Neural cell (in vitro differentiated cells): ENCODE data around the gene CCKAR. TPM values are rescaled to one million over a fixed set of nuclear protein-coding genes. Genes with fewer than 3 reads are reported as not detected.

Source experiments
- H2AFZ ChIP-seq: fragments of 200-600, 300-800 bp; sonication (generic), shearing (Covaris generic); 2 replicates; pipeline ENCODE4 v1.6.0; 2014; ENCODE audit warnings: low read depth, mild to moderate bottlenecking, antibody characterized with exemption, low read length, moderate library complexity
- H3F3A ChIP-seq: fragments of 200-600 bp; shearing (Covaris generic); 2 replicates; pipeline ENCODE4 v1.6.1; 2016; ENCODE audit warnings: mild to moderate bottlenecking, moderate library complexity, mixed read lengths, antibody characterized with exemption, low read length; ENCODE audit not compliant: insufficient read depth, poor library complexity, severe bottlenecking
- H3K27ac ChIP-seq: fragments of 200-600, 300-800 bp; sonication (generic), shearing (Covaris generic); 2 replicates; pipeline ENCODE4 v1.5.1; 2014; ENCODE audit warnings: mild to moderate bottlenecking, low read length, moderate library complexity
- H3K27me3 ChIP-seq: fragments of 300-800, 200-600 bp; sonication (generic), shearing (Covaris generic); 2 replicates; pipeline ENCODE4 v1.6.0; 2014; ENCODE audit warnings: mild to moderate bottlenecking, low read depth, low read length, moderate library complexity; ENCODE audit not compliant: insufficient read depth
- H3K36me3 ChIP-seq: fragments of 300-800, 200-600 bp; sonication (generic), shearing (Covaris generic); 2 replicates; pipeline ENCODE4 v1.5.1; 2014; ENCODE audit warnings: mild to moderate bottlenecking, antibody characterized with exemption, low read length, moderate library complexity; ENCODE audit not compliant: insufficient read depth
- H3K4me2 ChIP-seq: fragments of 300-800, 200-600 bp; sonication (generic), shearing (Covaris generic); 2 replicates; pipeline ENCODE4 v1.6.0; 2014; ENCODE audit warnings: mild to moderate bottlenecking, low read length
- H3K4me3 ChIP-seq: fragments of 300-800, 200-600 bp; sonication (generic), shearing (Covaris generic); 2 replicates; pipeline ENCODE4 v1.5.1; 2014; ENCODE audit warnings: mild to moderate bottlenecking, low read length, moderate library complexity
- H3K79me2 ChIP-seq: fragments of 200-600 bp; shearing (Covaris generic); replicated peaks from 2 replicates; pipeline ENCODE4 v1.6.0; 2014; ENCODE audit warnings: mild to moderate bottlenecking, low read length, moderate library complexity; ENCODE audit not compliant: insufficient read depth
- H3K9ac ChIP-seq: fragments of 300-800, 200-600 bp; sonication (generic), shearing (Covaris generic); 2 replicates; pipeline ENCODE4 v1.6.1; 2016; ENCODE audit warnings: mild to moderate bottlenecking, low read length, mixed read lengths
- H3K9me2 ChIP-seq: fragments of 200-600 bp; shearing (Covaris generic); 2 replicates; pipeline ENCODE4 v1.6.1; 2016; ENCODE audit warnings: mild to moderate bottlenecking, low read length, mixed read lengths; ENCODE audit not compliant: insufficient read depth
- H3K9me3 ChIP-seq: fragments of 200-600, 300-800 bp; sonication (generic), shearing (Covaris generic); 2 replicates; pipeline ENCODE4 v1.6.1; 2016; ENCODE audit warnings: mild to moderate bottlenecking, mixed run types, low read length, moderate library complexity, mixed read lengths
- H4K20me1 ChIP-seq: fragments of 200-600 bp; shearing (Covaris generic); 2 replicates; pipeline ENCODE4 v1.6.1; 2016; ENCODE audit warnings: mild to moderate bottlenecking, mixed run types; ENCODE audit not compliant: insufficient read depth
- EP300 ChIP-seq: fragments of 450-650 bp; conservative IDR thresholded peaks from 2 replicates; pipeline ENCODE4 v1.6.1; 2014; ENCODE audit warnings: antibody characterized with exemption, mild to moderate bottlenecking, moderate library complexity; ENCODE audit not compliant: poor library complexity, severe bottlenecking
- EZH2 ChIP-seq: fragments of 200-600, 300-800 bp; shearing (Covaris generic), sonication (generic); IDR thresholded peaks from 2 replicates; pipeline ENCODE4 v1.6.1; 2014; ENCODE audit warnings: antibody characterized with exemption, low read length, borderline replicate concordance, mild to moderate bottlenecking; ENCODE audit not compliant: insufficient read depth, poor library complexity, severe bottlenecking
- MXI1 ChIP-seq: fragments of 450-650 bp; conservative IDR thresholded peaks from 2 replicates; pipeline ENCODE4 v1.6.1; 2014; ENCODE audit warnings: antibody characterized with exemption, mild to moderate bottlenecking; ENCODE audit not compliant: poor library complexity, severe bottlenecking
- POLR2AphosphoS5 ChIP-seq: IDR thresholded peaks from 2 replicates; pipeline ENCODE4 v1.6.1; 2012
- RAD21 ChIP-seq: fragments of 450-650 bp; conservative IDR thresholded peaks from 2 replicates; pipeline ENCODE4 v1.6.1; 2014; ENCODE audit warnings: antibody characterized with exemption, mild to moderate bottlenecking, moderate library complexity
- SMC3 ChIP-seq: fragments of 450-650 bp; conservative IDR thresholded peaks from 2 replicates; pipeline ENCODE4 v1.6.1; 2014; ENCODE audit warnings: antibody characterized with exemption, mild to moderate bottlenecking, moderate library complexity; ENCODE audit not compliant: poor library complexity
- TAF1 ChIP-seq: IDR thresholded peaks from 2 replicates; pipeline ENCODE4 v1.6.1; 2012; ENCODE audit warnings: low read depth
- polyA plus RNA-seq: library from polyadenylated mRNA; depleted of rRNA; stranded (reverse); fragments of >200 nt; gene quantifications from 2 replicates; pipeline ENCODE4 v1.2.3, GENCODE V29; 2014
- TF ChIP-seq, protein P1 (sequence below): IDR thresholded peaks from 2 replicates; pipeline ENCODE4 v1.6.1; 2012; ENCODE audit warnings: borderline replicate concordance
- TF ChIP-seq, protein P2 (sequence below): fragments of 450-650 bp; IDR thresholded peaks from 2 replicates; pipeline ENCODE4 v1.5.1; 2014; ENCODE audit warnings: antibody characterized with exemption, mild to moderate bottlenecking, moderate library complexity; ENCODE audit not compliant: poor library complexity, severe bottlenecking

Gene CCKAR
- polyA plus RNA-seq, 1 donor from 2014 or later, result not detected

DNA sequence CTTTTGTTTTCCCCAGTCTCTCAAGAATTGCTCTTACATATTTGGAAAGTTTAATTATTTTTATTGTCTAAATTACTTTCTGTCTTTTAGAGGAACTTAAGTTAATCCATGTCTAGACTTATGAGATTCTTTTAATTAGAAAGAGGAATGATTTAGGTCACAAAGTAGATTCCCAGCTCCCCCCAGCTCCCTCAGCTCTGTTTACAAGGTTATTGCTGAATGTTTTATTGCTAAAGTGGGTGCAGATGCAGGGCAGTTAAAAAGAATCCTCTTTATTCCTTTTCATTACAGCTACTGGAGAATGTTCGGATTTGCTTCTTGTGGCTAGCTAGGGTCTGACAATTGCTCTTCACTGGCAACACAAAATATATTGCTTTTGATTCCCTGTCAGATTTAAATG lies 33.7 kb upstream of the CCKAR start:
- H3K9ac ChIP-seq, result no peak overlapping the region
- no peaks in the 10 kb centered on the region for H3K9me2 ChIP-seq
- H3K4me2 ChIP-seq, result no peak overlapping the region
- no peaks in the 10 kb centered on the region for H4K20me1 ChIP-seq
- H3F3A ChIP-seq, result no peaks in the 10 kb centered on the region
- H3K4me3 ChIP-seq, result no peak overlapping the region
- no peaks in the 10 kb centered on the region for H3K79me2 ChIP-seq
- H3K9me3 ChIP-seq, result no peaks in the 10 kb centered on the region
- H3K36me3 ChIP-seq, result no peaks in the 10 kb centered on the region
- H2AFZ ChIP-seq, result no peak overlapping the region
- H3K27me3 ChIP-seq, result no peaks in the 10 kb centered on the region
- TF ChIP-seq EZH2, result no peak
- H3K27ac ChIP-seq, result no peak overlapping the region

DNA sequence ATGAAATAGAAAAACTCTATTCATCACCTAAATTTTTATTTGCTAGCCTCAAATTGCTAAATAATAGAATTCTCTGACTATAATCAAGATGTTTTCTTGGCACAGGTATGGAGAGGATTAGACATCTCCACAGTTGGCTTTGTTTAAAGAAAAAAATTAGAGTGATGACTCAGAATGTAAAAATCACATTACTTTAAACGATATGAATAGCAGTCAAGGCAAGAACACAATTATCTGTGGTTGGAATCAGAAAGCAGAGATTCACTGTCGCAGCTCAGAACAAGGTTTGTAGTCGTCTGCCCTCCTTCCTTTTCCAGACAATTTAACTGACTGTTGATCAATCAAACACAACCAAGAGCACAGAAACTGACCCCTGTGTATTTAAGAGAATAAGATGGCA lies 32.2 kb upstream of the CCKAR start:
- no peak overlapping the region for H3K4me2 ChIP-seq
- H3K9me2 ChIP-seq, result no peaks in the 10 kb centered on the region
- no peak overlapping the region for H3K4me3 ChIP-seq
- no peaks in the 10 kb centered on the region for H4K20me1 ChIP-seq
- H3K36me3 ChIP-seq, result no peaks in the 10 kb centered on the region
- H3K79me2 ChIP-seq, result no peaks in the 10 kb centered on the region
- H3K27me3 ChIP-seq, result no peaks in the 10 kb centered on the region
- H3K9me3 ChIP-seq, result no peaks in the 10 kb centered on the region
- H3F3A ChIP-seq, result no peaks in the 10 kb centered on the region
- H3K27ac ChIP-seq, result no peak overlapping the region
- TF ChIP-seq SMC3 (no peak), POLR2AphosphoS5 (no peak), EZH2 (no peak), MXI1 (no peak), EP300 (no peak), RAD21 (no peak), TAF1 (no peak)
- TF ChIP-seq, protein P1, sequence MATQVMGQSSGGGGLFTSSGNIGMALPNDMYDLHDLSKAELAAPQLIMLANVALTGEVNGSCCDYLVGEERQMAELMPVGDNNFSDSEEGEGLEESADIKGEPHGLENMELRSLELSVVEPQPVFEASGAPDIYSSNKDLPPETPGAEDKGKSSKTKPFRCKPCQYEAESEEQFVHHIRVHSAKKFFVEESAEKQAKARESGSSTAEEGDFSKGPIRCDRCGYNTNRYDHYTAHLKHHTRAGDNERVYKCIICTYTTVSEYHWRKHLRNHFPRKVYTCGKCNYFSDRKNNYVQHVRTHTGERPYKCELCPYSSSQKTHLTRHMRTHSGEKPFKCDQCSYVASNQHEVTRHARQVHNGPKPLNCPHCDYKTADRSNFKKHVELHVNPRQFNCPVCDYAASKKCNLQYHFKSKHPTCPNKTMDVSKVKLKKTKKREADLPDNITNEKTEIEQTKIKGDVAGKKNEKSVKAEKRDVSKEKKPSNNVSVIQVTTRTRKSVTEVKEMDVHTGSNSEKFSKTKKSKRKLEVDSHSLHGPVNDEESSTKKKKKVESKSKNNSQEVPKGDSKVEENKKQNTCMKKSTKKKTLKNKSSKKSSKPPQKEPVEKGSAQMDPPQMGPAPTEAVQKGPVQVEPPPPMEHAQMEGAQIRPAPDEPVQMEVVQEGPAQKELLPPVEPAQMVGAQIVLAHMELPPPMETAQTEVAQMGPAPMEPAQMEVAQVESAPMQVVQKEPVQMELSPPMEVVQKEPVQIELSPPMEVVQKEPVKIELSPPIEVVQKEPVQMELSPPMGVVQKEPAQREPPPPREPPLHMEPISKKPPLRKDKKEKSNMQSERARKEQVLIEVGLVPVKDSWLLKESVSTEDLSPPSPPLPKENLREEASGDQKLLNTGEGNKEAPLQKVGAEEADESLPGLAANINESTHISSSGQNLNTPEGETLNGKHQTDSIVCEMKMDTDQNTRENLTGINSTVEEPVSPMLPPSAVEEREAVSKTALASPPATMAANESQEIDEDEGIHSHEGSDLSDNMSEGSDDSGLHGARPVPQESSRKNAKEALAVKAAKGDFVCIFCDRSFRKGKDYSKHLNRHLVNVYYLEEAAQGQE, result no peak
- TF ChIP-seq, protein P2, sequence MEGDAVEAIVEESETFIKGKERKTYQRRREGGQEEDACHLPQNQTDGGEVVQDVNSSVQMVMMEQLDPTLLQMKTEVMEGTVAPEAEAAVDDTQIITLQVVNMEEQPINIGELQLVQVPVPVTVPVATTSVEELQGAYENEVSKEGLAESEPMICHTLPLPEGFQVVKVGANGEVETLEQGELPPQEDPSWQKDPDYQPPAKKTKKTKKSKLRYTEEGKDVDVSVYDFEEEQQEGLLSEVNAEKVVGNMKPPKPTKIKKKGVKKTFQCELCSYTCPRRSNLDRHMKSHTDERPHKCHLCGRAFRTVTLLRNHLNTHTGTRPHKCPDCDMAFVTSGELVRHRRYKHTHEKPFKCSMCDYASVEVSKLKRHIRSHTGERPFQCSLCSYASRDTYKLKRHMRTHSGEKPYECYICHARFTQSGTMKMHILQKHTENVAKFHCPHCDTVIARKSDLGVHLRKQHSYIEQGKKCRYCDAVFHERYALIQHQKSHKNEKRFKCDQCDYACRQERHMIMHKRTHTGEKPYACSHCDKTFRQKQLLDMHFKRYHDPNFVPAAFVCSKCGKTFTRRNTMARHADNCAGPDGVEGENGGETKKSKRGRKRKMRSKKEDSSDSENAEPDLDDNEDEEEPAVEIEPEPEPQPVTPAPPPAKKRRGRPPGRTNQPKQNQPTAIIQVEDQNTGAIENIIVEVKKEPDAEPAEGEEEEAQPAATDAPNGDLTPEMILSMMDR, result no peak
- no peak overlapping the region for H2AFZ ChIP-seq
- no peak overlapping the region for H3K9ac ChIP-seq
